Left forelimb (tissue), 1 donor: Measurements from ENCODE around the gene POM121L12.

Experiments
- DNase-seq: peaks from one replicate; pipeline ENCODE4 v3.0.0-alpha.2; 2018; ENCODE audit warnings: low spot score

POM121L12 gene

GRCh38 chr7:53035499-53036412, at the start of gene POM121L12:
Gene POM121L12 (plus strand): TSS chr7:53035633. CDS start chr7:53035672, 39 bp downstream.
- no peak for DNase-seq

DNA sequence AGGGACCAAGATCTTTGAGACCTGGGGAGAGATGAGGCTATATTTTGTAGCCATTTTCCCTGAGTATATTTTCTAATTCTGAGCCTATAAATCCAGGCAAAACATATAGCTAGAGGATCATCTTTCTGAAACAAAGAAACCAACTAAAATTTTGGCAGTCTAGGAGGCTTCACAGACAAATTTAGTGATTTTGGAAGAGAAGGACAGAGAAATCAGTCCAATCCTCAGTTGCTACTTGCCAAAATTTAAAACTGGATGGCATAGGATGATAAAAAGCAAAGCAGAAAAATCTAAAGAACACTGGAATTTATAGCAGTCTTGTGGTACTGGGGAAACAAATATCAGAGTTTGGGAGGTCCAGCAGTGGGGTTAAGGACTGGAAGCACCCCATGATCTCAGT, 43.4 kb upstream of the POM121L12 start:
- DNase-seq: no peak

DNA sequence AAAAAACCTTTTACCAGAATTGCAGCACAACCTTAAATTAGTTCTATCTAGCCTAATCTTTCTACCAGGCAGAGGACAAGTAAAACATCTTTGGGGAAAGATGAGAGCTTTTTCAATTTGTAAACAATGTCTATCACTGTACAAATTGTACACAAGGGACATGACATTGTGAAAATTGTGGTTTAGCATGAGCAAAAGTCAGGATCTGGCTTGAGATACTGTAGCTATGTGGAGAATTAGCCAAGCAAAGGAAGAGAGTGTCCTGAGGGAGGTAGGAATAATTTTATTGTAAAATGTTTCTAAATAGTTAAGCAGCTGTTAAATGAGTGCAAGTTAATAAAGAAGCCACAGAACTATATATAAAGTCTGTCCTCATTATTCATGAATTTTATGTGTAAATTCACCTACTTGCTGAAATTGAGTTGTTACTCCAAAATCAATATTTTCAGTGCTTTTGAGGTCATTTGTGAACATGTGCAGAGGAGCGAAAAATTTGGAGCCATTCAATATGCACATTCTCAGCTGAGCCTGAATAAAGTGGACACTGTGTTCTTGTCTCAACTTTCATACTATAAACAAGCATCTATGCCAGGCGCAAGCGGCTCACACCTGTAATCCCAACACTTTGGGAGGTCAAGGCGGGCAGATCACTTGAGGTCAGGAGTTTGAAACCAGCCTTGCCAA, 42.8 kb upstream of the POM121L12 start:
- DNase-seq: no peak

GRCh38 chr7:52995676-52996075, 39.8 kb upstream of the POM121L12 start:
- no peak for DNase-seq

DNA sequence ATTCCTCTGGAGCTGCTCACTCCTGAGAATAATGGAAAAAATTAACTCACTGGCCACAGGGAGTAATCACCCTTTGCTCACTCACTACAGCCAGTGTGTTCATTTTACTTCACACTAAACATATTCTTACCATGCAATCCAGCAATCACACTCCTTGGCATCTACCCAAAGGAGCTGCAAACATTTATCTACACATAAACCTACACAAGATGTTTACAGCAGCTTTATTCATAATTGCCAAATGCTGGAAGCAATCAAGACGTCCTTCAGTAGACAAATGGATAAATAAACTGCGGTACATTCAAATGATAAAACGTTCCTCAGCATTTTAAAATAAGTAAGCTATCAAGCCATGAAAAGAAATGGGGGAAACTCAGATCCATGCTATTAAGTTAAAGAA, 34.2 kb upstream of the POM121L12 start:
- DNase-seq: no peak

DNA sequence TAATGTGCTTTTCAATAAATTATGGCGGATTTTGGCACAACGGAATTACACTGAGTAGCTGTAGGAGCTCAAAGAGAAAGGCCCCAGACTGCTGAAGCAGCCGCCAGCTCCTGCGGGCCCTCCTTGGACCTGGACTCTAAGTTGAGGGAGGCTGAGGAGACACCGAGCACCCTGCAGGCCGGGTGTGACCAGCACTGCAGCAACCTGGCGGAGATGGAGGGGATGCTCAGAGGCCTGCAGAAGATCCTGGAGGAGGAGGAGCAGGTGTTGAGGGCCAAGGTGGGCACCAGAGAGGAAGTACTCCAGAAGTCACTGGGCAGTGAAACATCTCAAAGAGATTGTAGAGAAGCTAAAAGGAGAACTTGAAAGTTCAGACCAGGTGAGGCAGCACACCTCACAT, 33.0 kb upstream of the POM121L12 start:
- DNase-seq: no peak

- no peak for DNase-seq
Observed at GRCh38 chr7:53003653-53004445, 31.6 kb upstream of the POM121L12 start.

DNA sequence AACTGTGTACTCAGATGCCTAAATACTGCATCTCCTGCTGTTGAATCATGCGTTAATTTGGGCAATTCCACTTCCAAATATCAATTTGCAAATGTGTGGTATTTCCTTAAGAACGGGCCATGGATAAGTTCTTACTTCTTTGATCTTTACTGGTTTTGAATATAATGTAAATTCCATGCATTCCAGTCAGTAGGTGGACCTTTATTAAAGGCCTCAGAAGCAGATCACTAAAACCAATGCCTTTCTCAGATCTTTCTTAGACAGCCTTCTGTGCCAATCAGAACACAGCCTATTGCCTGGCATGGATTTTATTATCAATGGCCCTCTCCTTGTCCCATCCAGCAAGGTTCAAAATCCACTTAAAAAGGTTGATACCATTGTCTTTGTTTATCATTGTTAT, 21.5 kb upstream of the POM121L12 start:
- DNase-seq: no peak

DNA sequence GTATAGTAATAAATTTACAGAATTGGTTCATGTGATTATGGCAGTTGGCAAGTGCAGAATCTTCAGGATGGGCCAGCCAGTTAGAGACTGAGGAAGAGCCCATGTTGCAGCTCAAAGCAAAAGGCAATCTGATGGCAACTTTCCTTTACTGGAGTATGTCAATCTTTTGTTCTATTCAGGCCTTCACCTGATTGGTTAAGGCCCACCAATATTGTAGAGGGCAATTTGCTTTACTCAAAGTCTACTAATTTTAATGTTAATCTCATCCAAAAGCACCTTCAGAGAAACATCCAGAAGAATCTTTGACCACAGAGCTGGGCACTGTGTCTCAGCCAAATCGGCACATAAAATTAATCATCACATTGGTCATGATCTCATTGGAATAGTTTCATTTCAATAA, 20.0 kb upstream of the POM121L12 start:
- DNase-seq: no peak

DNA sequence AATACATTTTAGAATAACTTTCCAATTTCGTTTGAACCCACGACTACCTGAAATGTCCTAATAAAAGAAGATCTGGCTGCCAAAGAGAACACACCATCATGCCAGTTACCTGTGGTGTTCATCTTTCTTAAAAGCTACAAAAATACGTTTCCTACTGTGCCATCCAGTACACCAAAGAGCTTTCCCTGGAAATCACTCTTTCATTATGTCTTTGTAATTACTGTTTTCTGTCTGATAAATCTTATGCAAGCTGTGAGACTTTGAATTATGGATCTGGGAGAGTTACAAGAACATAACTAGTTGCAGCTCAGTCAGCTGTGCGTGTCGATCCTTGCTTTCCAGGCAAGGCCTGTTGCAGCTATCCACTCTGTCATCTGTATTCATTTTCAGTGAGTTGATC, 12.5 kb upstream of the POM121L12 start:
- no peak for DNase-seq

DNA sequence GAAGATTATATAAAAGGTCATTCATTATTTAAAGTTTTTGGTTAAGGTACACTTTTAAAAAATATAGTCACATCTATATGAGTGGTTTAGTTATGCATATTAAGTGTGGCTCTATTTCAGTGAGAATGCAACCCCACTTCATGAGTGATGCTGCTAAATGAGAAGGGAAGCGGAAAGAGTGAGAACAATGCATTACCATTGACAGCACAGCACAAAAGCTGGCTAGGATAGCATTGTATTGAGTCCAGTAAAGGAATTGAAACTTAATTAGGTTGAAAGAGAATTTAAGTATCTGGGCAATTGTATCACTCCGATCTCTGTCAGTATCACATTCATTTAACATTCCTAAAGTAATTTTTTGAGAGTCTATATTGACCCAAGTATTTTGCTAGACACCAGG, 13.2 kb downstream of the POM121L12 start:
- DNase-seq: no peak

GRCh38 chr7:53050433-53050832, 15.0 kb downstream of the POM121L12 start:
- DNase-seq: no peak

GRCh38 chr7:53059591-53059990, 24.2 kb downstream of the POM121L12 start:
- no peak for DNase-seq

GRCh38 chr7:53060066-53060465, 24.6 kb downstream of the POM121L12 start:
- no peak for DNase-seq

GRCh38 chr7:53062796-53063195, 27.4 kb downstream of the POM121L12 start:
- no peak for DNase-seq

GRCh38 chr7:53068673-53069072, 33.2 kb downstream of the POM121L12 start:
- no peak for DNase-seq

DNA sequence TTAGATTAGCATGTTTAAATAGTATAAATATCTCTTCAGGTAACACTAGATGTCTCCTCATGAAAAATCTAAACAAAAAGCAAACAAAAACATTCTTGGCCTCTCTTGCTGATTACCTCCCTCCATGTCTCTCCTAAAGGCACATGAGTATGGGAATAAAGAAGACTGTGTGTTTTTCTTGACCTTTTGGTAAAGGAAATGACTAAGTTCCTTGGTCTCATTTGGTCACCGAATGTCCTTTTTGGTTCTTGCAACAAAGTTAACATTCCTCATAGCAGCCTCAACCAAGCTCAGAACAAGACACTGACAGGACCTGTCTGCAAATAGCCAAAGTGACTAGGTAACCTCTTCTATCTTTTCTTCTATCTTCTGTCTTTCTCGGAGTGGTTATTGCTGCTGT, 35.5 kb downstream of the POM121L12 start:
- DNase-seq: no peak
